GM12878 (cell line): ENCODE measurements around the gene PHLPP1.

Experiments
- CREB1 ChIP-seq: IDR thresholded peaks from 2 replicates; pipeline ENCODE4 v1.6.1; 2012; ENCODE audit warnings: low read depth, mild to moderate bottlenecking, inconsistent platforms
- EP300 ChIP-seq, 2 experiments: fragments of 150-350 bp in 1 of 2; IDR thresholded peaks; 2 replicates each; pipeline ENCODE4 v1.6.1; 2011 to 2012; ENCODE audit warnings: low read depth in 2 of 2, low read length in 2 of 2, borderline replicate concordance in 1 of 2, improper control_type of control experiment in 1 of 2, inconsistent platforms in 1 of 2; ENCODE audit not compliant: control insufficient read depth in 1 of 2
- POLR2A ChIP-seq: IDR thresholded peaks from 2 replicates; pipeline ENCODE4 v1.6.1; 2011; ENCODE audit warnings: low read depth, mild to moderate bottlenecking, low read length
- SMAD1 ChIP-seq: fragments of 450-650 bp; IDR thresholded peaks from 2 replicates; pipeline ENCODE4 v1.6.1; 2018; ENCODE audit warnings: mild to moderate bottlenecking, low read depth; ENCODE audit not compliant: partially characterized antibody
- SRF ChIP-seq, 2 experiments: IDR thresholded peaks; 2 replicates each; pipeline ENCODE4 v1.6.1; 2011; ENCODE audit warnings: low read depth in 2 of 2, low read length in 2 of 2, mild to moderate bottlenecking in 1 of 2, moderate library complexity in 1 of 2
- TF ChIP-seq, protein P1 (sequence below), 3 experiments: IDR thresholded peaks in 2 of 3; conservative IDR thresholded peaks in 1 of 3; 2 replicates each; pipeline ENCODE4 v1.5.1; 2011; ENCODE audit warnings: low read depth in 3 of 3, low read length in 3 of 3, mild to moderate bottlenecking in 3 of 3, control low read depth in 2 of 3, moderate library complexity in 2 of 3, inconsistent platforms in 1 of 3, mixed read lengths in 1 of 3; ENCODE audit not compliant: control insufficient read depth in 2 of 3, insufficient read depth in 1 of 3; ENCODE audit errors: extremely low read depth in 1 of 3
- TF ChIP-seq, protein P2 (sequence below): fragments of 450-650 bp; IDR thresholded peaks from 2 replicates; pipeline ENCODE4 v1.6.1; 2018; ENCODE audit warnings: mild to moderate bottlenecking, low read depth, moderate library complexity; ENCODE audit not compliant: partially characterized antibody

DNA sequence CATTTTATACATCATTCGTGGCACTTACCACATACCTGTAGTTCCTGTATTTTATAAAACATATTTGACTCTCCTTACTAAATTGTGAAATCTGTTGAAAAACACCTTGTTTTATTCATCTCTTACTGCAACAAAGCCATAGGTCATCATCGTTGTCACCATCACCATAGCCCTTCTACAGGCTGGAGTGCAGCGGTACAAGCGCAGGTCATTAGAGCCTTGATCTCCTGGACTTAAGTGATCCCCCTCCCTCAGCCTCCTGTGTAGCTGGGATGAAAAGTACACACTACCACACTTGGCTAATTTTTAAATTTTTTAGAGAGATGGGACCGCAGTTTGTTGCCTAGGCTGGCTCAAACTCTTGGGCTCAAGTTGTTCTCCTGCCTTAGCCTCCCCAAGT, 184.2 kb downstream of the PHLPP1 start:
- TF ChIP-seq POLR2A (no peak), SMAD1 (no peak), EP300 (IDR thresholded peaks at IDR 0.05; ENCODE audit: borderline replicate concordance in 1 of 2, control insufficient read depth in 1 of 2, low read depth in 2 of 2, low read length in 2 of 2) (no peak), SRF (IDR thresholded peaks at IDR 0.05; ENCODE audit: low read depth in 2 of 2, low read length in 2 of 2) (no peak), CREB1 (no peak)
- TF ChIP-seq, protein P1, sequence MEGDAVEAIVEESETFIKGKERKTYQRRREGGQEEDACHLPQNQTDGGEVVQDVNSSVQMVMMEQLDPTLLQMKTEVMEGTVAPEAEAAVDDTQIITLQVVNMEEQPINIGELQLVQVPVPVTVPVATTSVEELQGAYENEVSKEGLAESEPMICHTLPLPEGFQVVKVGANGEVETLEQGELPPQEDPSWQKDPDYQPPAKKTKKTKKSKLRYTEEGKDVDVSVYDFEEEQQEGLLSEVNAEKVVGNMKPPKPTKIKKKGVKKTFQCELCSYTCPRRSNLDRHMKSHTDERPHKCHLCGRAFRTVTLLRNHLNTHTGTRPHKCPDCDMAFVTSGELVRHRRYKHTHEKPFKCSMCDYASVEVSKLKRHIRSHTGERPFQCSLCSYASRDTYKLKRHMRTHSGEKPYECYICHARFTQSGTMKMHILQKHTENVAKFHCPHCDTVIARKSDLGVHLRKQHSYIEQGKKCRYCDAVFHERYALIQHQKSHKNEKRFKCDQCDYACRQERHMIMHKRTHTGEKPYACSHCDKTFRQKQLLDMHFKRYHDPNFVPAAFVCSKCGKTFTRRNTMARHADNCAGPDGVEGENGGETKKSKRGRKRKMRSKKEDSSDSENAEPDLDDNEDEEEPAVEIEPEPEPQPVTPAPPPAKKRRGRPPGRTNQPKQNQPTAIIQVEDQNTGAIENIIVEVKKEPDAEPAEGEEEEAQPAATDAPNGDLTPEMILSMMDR (IDR thresholded peaks at IDR 0.05 in 2 of 3, conservative IDR thresholded peaks at IDR 0.05 in 1 of 3; ENCODE audit: control insufficient read depth in 2 of 3, extremely low read depth in 1 of 3, insufficient read depth in 1 of 3, low read depth in 3 of 3, low read length in 3 of 3) = no peak
- TF ChIP-seq, protein P2, sequence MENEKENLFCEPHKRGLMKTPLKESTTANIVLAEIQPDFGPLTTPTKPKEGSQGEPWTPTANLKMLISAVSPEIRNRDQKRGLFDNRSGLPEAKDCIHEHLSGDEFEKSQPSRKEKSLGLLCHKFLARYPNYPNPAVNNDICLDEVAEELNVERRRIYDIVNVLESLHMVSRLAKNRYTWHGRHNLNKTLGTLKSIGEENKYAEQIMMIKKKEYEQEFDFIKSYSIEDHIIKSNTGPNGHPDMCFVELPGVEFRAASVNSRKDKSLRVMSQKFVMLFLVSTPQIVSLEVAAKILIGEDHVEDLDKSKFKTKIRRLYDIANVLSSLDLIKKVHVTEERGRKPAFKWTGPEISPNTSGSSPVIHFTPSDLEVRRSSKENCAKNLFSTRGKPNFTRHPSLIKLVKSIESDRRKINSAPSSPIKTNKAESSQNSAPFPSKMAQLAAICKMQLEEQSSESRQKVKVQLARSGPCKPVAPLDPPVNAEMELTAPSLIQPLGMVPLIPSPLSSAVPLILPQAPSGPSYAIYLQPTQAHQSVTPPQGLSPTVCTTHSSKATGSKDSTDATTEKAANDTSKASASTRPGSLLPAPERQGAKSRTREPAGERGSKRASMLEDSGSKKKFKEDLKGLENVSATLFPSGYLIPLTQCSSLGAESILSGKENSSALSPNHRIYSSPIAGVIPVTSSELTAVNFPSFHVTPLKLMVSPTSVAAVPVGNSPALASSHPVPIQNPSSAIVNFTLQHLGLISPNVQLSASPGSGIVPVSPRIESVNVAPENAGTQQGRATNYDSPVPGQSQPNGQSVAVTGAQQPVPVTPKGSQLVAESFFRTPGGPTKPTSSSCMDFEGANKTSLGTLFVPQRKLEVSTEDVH = no peak
